HUES64 (cell line): Measurements from ENCODE around the gene SUGCT.

Experiments used
- H3K27ac ChIP-seq: 2 replicates; pipeline ENCODE4 v1.7.0; 2013; ENCODE audit warnings: low read depth, low read length, inconsistent platforms
- H3K27me3 ChIP-seq: 2 replicates; pipeline ENCODE4 v1.6.1; 2013; ENCODE audit warnings: mild to moderate bottlenecking, low read length; ENCODE audit not compliant: insufficient read depth
- H3K36me3 ChIP-seq: 2 replicates; pipeline ENCODE4 v1.6.1; 2013; ENCODE audit warnings: mild to moderate bottlenecking, low read length; ENCODE audit not compliant: insufficient read depth
- H3K4me1 ChIP-seq: 2 replicates; pipeline ENCODE4 v1.6.1; 2013; ENCODE audit warnings: mild to moderate bottlenecking, low read length, moderate library complexity; ENCODE audit not compliant: insufficient read depth
- H3K4me3 ChIP-seq: 2 replicates; pipeline ENCODE4 v1.5.1; 2013; ENCODE audit warnings: mild to moderate bottlenecking, low read length, moderate library complexity
- H3K9ac ChIP-seq: 2 replicates; pipeline ENCODE4 v1.6.1; 2013; ENCODE audit warnings: mild to moderate bottlenecking, low read depth, low read length
- H3K9me3 ChIP-seq: 2 replicates; pipeline ENCODE4 v1.6.1; 2013; ENCODE audit warnings: low read depth, low read length; ENCODE audit not compliant: insufficient read depth
- WGBS: fragments of 150-250, 120-280 bp; methylation state at CpG from one replicate; pipeline ENCODE4 v1.1.7; 2013; ENCODE audit warnings: missing lambda C conversion rate; 5-methylcytosine and 5-hydroxymethylcytosine counted together

Gene SUGCT

DNA sequence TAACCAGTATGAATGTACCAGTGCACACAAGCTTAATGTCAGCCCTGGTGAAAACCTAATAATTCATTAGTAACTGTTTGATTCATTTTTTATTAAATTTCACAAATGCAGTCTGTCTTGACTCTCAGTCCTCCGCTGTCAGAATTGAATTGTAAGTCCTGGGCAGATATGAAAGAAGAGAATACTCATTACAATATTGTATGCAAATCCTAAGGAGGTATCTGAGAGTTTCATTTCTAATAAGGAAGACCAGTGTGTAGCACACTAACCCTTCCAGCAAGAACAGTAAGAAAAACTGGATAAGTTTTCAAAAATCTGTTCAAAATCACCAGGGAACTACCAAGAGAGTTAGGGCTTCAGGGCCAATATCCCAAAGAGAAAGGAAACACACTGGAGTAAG is 652.1 kb downstream of the SUGCT start:
- Histone ChIP-seq H3K36me3 (no peaks in the 10 kb centered on the region), H3K4me3 (no peak overlapping the region), H3K9ac (no peak overlapping the region), H3K27me3 (no peaks in the 10 kb centered on the region), H3K4me1 (no peaks in the 10 kb centered on the region), H3K27ac (no peak overlapping the region), H3K9me3 (no peaks in the 10 kb centered on the region)
- WGBS = no CpG with 5 or more reads among the region's 1 CpG

DNA sequence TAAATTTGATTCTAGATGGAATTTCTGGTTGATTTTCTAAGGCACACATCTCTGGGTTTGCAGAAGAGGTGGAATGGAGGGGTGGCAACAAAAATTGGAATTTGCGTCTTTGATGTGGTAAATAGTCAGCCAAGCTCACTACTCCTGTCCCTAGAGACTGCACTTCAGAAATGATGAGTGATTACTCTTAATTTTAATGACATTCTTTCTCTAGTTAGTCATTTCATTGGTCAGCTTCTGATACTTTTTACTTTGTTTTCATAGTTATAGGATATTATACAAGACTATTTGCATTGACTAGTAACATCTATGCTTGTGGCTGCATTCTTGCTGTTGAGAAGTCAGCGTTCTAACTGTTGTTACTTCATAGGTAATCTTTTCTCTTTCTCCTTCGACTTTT is 658.3 kb downstream of the SUGCT start:
- Histone ChIP-seq H3K9me3 (no peaks in the 10 kb centered on the region), H3K9ac (no peak overlapping the region), H3K4me1 (no peaks in the 10 kb centered on the region), H3K27ac (no peak overlapping the region), H3K4me3 (no peak overlapping the region), H3K27me3 (no peaks in the 10 kb centered on the region), H3K36me3 (no peaks in the 10 kb centered on the region)
- WGBS = 94% methylated on average over 2 of the region's 3 CpGs

DNA sequence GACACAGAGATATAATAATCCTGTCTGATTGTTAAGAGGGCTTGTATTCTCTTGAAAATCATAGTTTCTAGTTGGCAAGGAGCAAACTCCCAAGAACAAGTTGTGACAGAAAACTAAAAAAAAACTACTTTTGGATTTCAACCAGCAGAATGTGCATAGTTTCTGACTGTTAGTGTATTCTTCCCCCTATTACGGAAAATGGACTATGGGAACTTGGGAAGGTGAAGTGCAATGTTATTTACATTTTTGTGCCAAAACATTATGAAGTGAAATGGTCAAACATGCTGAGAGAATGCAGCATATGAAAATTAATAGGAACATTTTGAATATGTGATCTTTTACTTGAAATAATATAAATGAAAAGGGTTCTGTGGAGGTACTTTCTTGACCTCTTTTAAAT is 660.8 kb downstream of the SUGCT start:
- no peaks in the 10 kb centered on the region; the same call in 1 of the 2 replicates for H3K4me1 ChIP-seq
- no peaks in the 10 kb centered on the region for H3K27me3 ChIP-seq
- WGBS = 95% methylated on average over 1 of the region's 1 CpG
- H3K9ac ChIP-seq = no peak overlapping the region
- no peaks in the 10 kb centered on the region for H3K9me3 ChIP-seq
- no peak overlapping the region for H3K4me3 ChIP-seq
- no peaks in the 10 kb centered on the region for H3K36me3 ChIP-seq
- H3K27ac ChIP-seq = no peak overlapping the region

DNA sequence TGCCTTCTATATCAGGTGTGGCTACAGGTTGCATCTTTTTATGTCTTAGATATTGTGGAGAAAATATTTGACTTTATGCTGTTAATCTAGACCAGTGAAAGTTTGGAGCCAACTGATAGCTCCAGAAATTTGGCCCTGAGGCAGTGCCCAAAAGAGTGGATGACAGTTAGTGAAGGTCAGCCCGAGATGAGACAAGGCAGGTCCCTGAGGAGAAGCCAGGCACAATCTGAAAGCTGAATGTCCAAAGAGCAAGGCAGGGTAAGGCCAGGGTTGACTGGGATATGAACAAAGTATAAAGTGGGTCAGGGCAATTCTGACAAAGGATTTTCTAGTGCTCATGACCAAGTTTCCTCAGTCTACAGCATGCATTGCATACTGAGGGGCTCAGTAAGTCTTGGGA is 661.9 kb downstream of the SUGCT start:
- Histone ChIP-seq H3K36me3 (no peaks in the 10 kb centered on the region), H3K9me3 (no peaks in the 10 kb centered on the region), H3K9ac (no peak overlapping the region), H3K27me3 (no peaks in the 10 kb centered on the region), H3K4me1 (no peaks in the 10 kb centered on the region; the same call in 1 of the 2 replicates), H3K27ac (no peak overlapping the region), H3K4me3 (no peak overlapping the region)
- WGBS = 95% methylated on average over 1 of the region's 1 CpG

DNA sequence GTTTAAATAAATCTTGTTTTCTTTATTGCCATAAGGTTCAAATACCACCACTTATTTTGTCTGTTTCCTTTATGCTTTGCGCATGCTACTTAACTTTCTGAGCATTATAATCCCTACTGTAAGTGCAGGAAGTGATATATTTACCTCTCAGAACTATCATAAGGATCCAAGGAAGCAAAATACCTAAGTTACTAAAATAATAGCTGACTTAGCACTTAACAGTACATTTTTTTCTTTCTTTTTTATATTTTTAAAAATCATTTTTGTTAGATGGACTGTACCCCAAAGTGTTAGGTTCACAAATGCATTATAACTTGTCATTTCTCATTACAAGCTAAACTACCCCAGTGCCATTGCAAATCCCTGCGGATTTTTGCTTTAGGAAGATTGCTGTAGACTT is 663.8 kb downstream of the SUGCT start:
- no peaks in the 10 kb centered on the region; the same call in 1 of the 2 replicates for H3K4me1 ChIP-seq
- H3K9ac ChIP-seq = no peak overlapping the region
- H3K27me3 ChIP-seq = no peaks in the 10 kb centered on the region
- 92% methylated on average over 2 of the region's 2 CpGs for WGBS
- H3K4me3 ChIP-seq = no peak overlapping the region
- no peaks in the 10 kb centered on the region for H3K9me3 ChIP-seq
- no peaks in the 10 kb centered on the region for H3K36me3 ChIP-seq
- no peak overlapping the region for H3K27ac ChIP-seq

DNA sequence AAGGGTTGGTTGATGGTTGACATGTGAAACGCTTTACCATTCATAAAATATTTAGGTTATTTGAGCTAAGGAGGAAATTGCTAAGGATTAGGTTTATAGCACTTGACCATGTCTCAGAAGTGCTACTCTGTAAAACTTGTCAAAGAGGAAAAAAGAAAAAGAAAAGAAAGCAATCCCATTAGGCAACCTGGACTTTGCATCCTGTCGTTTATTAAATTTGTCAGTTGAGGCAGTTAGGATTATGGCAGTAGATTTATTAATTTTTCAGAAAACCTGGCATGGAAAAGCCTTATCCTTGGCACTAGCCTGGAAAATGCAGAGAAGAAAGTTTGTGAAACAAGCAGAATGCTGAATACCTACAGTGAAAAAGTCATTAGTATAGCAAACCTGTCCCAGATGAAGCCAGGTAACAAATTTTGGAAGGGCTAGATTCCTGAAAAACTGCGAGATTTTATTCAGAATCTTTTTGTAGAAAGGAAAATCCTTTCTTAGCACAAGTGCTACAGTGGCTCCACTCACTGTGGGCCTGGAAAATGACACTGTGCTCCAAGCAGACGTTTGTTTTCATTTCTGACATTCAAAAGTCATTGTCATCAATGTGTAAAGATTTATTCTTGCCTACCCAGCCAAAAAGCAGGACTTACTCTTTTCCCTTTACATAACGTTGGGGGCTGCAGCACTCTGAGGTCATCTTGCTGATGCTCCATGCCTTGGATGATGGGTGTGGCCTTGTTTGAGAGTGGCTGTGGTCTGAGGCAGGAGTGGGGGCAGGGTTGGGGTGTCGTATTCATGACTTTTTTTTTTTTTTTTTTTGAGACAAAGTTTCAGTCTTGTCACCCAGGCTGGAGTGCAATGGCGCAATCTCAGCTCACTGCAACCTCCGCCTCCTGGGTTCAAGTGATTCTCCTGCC is 664.9 kb downstream of the SUGCT start:
- WGBS = 82% methylated on average over 8 of the region's 8 CpGs

DNA sequence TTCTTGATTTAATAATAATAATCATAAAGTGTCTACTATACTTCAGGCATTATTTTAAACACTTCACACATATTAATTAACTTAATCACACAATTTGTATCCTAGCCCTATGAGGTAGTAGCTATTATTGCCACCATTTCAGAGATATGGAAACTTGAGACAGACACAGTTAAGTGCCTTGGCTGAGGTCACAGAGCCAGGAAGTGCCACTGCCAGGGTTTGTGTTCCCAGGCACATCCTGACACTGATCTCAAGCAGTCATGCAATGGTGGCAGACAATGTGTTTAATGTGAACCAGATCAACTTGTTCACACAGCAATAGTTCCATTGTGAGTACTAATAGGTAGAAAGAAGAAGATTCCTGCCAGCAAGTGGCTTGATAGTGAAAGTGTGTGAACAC is 666.0 kb downstream of the SUGCT start:
- H3K4me3 ChIP-seq = no peak overlapping the region
- no peak overlapping the region for H3K9ac ChIP-seq
- H3K27ac ChIP-seq = no peak overlapping the region
- no peaks in the 10 kb centered on the region for H3K27me3 ChIP-seq
- H3K4me1 ChIP-seq = no peaks in the 10 kb centered on the region; the same call in 1 of the 2 replicates
- H3K36me3 ChIP-seq = no peaks in the 10 kb centered on the region
- no peaks in the 10 kb centered on the region for H3K9me3 ChIP-seq

More for the DNA sequence above, 664.9 kb downstream of the SUGCT start:
- Histone ChIP-seq H3K4me3 (no peak overlapping the region), H3K36me3 (no peaks in the 10 kb centered on the region), H3K4me1 (no peaks in the 10 kb centered on the region; the same call in 1 of the 2 replicates), H3K9me3 (no peaks in the 10 kb centered on the region), H3K9ac (no peak overlapping the region), H3K27ac (no peak overlapping the region), H3K27me3 (no peaks in the 10 kb centered on the region)

DNA sequence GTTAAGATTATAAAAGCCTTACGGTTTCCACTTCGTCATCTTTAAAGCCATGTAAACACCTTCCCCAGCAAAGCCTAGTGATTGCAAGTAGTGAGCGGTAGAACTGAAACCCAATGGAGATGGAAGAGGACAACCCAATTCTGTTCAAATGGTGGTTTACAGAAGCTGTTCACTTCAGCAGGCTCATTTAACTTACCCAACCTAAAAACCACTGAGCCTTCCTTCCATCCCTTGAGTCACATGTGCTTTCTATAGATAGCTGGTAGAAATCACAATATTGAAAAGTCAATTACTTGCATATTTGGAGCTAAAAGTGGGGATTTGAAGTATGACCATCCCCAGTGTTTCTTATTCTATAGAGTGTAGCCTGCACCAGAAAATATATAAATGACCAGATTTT is 667.7 kb downstream of the SUGCT start:
- Histone ChIP-seq H3K4me1 (no peaks in the 10 kb centered on the region; the same call in 1 of the 2 replicates), H3K9ac (no peak overlapping the region), H3K9me3 (no peaks in the 10 kb centered on the region), H3K27ac (no peak overlapping the region), H3K4me3 (no peak overlapping the region), H3K27me3 (no peaks in the 10 kb centered on the region), H3K36me3 (no peaks in the 10 kb centered on the region)
- 100% methylated on average over 3 of the region's 3 CpGs for WGBS

DNA sequence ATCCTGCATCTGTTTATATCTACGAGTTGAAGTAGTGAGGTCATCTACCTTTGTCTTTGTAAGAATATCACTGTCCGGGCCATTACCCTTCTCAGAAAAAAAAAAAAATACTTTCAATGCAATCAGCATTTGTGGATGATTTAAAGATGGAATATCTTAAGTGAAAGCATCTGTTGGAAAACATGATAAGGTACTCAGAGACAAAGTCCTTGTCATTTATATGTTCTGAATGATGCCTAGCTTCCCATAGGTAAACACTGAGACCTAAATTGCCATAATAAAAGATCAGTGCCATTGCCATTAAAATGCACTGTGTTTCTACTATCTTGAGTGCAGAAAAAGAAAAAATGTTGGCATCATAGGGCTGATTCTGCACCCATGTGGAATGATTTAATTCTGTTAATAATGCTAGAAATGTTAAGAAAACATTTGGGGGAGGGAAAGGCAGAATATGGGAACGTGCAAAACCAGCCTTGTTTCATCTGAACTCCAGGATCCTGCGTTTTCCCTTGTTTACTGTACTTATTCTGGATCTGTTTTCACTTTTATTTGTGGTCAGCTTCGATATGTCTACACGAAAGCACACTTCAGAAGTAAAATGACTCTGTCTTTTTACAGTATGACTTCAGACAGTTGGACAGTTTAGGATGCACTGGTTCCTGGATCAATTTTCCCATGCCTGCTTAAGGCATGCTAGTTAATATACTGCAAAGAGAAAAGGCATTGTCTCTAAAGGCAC is 669.8 kb downstream of the SUGCT start:
- WGBS = 91% methylated on average over 5 of the region's 6 CpGs
- no peaks in the 10 kb centered on the region for H3K27me3 ChIP-seq
- no peak overlapping the region for H3K4me3 ChIP-seq

DNA sequence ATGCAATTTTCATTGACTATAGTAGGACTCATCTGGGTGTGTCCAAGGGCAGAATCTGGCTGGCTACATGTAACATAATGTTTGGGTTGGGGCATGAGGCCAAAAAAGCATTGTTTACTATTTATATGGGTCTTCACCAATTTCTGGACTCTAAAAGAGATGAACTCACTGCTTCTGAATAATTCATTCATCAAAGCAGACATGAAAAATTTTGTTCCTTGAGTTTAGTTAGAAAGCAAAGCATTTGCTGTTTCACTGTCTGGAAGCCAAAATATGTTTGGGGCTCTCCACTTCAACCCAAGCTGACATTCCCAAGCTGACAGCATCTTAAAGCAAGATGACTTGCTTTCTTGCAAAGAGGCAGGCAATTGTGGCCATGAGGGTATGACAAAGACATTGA is 670.6 kb downstream of the SUGCT start:
- Histone ChIP-seq H3K4me1 (no peaks in the 10 kb centered on the region; the same call in 1 of the 2 replicates), H3K27ac (no peak overlapping the region)

More for the DNA sequence above, 669.8 kb downstream of the SUGCT start:
- Histone ChIP-seq H3K27ac (no peak overlapping the region), H3K9me3 (no peaks in the 10 kb centered on the region), H3K36me3 (no peaks in the 10 kb centered on the region), H3K9ac (no peak overlapping the region), H3K4me1 (no peaks in the 10 kb centered on the region; the same call in 1 of the 2 replicates)

DNA sequence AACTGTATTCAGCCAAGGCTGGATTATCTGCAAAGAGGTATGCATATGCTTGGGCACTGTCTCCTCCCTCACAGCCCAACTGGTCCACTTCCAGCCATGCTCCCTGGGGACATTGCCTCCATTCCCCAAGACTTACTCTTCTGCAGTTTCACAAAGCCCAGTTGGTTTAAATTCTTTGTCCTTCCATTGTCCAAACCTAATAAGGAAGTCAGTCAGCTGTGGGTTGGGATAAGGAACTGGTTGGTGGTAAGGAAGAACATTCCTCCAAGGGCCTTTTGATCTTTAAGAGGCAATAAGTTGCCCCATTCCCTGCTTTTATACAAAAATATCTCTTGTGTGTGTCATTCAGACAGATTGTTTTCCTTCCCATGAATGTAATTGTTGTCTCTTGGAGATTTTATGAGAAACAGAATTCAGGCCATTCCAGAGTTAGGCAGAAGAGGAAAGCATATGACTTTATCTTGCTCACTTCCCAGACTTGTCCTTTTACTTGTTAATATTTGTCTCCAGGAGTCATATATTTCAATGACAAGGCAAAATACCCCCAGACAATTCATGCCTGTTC is 673.7 kb downstream of the SUGCT start:
- Histone ChIP-seq H3K4me1 (no peaks in the 10 kb centered on the region; the same call in 1 of the 2 replicates), H3K27me3 (no peaks in the 10 kb centered on the region), H3K27ac (no peak overlapping the region), H3K36me3 (no peaks in the 10 kb centered on the region), H3K4me3 (no peak overlapping the region), H3K9ac (no peak overlapping the region), H3K9me3 (no peaks in the 10 kb centered on the region)

More for the DNA sequence above, 670.6 kb downstream of the SUGCT start:
- no peak overlapping the region for H3K9ac ChIP-seq
- H3K27me3 ChIP-seq = no peaks in the 10 kb centered on the region
- no peaks in the 10 kb centered on the region for H3K9me3 ChIP-seq
- H3K36me3 ChIP-seq = no peaks in the 10 kb centered on the region
- no peak overlapping the region for H3K4me3 ChIP-seq
